ENCODE results near the gene EDRF1.

Gene EDRF1

DNA sequence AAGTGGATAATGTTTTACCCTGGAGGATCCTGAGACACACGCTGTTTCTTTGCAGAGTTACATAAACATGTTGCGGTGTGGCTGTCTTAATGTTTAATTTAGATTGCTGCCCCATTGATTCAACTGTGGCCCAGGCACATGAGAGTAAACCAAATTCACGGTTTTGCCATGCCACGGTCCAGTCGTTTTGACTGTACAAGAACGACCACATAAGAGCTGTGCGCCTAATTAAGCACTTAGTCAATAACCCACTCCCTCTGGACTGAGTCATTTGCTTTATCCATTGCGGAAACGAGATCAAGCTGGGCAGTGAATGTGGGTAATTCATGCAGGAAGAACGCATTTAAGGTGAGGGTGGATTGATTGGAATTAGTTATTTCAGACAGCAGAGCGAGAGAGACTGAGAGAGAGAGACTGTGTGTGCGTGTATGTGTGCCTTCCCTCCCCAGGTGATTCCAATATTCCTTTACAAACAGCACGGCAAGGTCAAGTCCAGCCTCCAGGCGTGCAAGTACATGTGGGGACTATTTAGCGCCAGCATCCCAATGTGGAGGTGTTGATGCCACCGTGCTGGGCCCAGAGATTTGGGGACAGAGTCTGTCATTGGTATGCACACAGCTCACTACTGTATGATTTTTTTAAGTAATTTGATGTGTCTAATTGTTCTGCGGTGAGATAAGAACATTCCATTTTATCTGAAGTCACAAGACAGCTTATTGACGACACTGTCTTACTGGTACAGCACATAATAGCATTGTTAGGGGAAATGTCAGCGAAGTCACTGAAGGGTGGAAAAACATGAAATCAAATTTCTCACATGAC lies 28.1 kb upstream of the EDRF1 start (continued):
- TF ChIP-seq, protein P1, sequence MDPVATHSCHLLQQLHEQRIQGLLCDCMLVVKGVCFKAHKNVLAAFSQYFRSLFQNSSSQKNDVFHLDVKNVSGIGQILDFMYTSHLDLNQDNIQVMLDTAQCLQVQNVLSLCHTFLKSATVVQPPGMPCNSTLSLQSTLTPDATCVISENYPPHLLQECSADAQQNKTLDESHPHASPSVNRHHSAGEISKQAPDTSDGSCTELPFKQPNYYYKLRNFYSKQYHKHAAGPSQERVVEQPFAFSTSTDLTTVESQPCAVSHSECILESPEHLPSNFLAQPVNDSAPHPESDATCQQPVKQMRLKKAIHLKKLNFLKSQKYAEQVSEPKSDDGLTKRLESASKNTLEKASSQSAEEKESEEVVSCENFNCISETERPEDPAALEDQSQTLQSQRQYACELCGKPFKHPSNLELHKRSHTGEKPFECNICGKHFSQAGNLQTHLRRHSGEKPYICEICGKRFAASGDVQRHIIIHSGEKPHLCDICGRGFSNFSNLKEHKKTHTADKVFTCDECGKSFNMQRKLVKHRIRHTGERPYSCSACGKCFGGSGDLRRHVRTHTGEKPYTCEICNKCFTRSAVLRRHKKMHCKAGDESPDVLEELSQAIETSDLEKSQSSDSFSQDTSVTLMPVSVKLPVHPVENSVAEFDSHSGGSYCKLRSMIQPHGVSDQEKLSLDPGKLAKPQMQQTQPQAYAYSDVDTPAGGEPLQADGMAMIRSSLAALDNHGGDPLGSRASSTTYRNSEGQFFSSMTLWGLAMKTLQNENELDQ (tag by site-specific recombination; IDR thresholded peaks at IDR 0.05; ENCODE audit: low read depth), result no peak
- TF ChIP-seq WT1 (tag by site-specific recombination; IDR thresholded peaks at IDR 0.05), result peak; percentile 96
- 0 out of 2 replicates have a peak, but pooled peaks have one; percentile 8 for TF ChIP-seq ZNF660 (tag by site-specific recombination; IDR thresholded peaks at IDR 0.05)
- no peak for TF ChIP-seq ZNF837 (tag by site-specific recombination; IDR thresholded peaks at IDR 0.05)
- TF ChIP-seq SCRT1 (tag by site-specific recombination; IDR thresholded peaks at IDR 0.05; ENCODE audit: borderline replicate concordance), result no peak
- no peak for TF ChIP-seq ZNF626 (tag by site-specific recombination; IDR thresholded peaks at IDR 0.05)
- no peak for TF ChIP-seq ZNF155 (tag by site-specific recombination; IDR thresholded peaks at IDR 0.05)
- TF ChIP-seq ZNF341 (tag by site-specific recombination; IDR thresholded peaks at IDR 0.05; ENCODE audit: low read depth), result peak; percentile 48
- 0 out of 2 replicates have a peak, but pooled peaks have one; percentile 30 for TF ChIP-seq HOXD13 (CRISPR knock-in tag; IDR thresholded peaks at IDR 0.05; ENCODE audit: borderline replicate concordance)
- TF ChIP-seq ZSCAN23 (tag by site-specific recombination; IDR thresholded peaks at IDR 0.05), result peak; percentile 27; the same call in 1 of the 2 replicates
- no peak for TF ChIP-seq KLF16 (tag by site-specific recombination; IDR thresholded peaks at IDR 0.05)
- TF ChIP-seq ZNF169 (tag by site-specific recombination; IDR thresholded peaks at IDR 0.05), result no peak
- TF ChIP-seq ZNF610 (tag by site-specific recombination; IDR thresholded peaks at IDR 0.05; ENCODE audit: borderline replicate concordance), result no peak
- peak; percentile 84 for TF ChIP-seq ZNF366 (tag by site-specific recombination; conservative IDR thresholded peaks at IDR 0.05)
- no peak for TF ChIP-seq ZFP69B (tag by site-specific recombination; IDR thresholded peaks at IDR 0.05)
- no peak for TF ChIP-seq ZNF404 (tag by site-specific recombination; IDR thresholded peaks at IDR 0.05)
- TF ChIP-seq ZNF76 (tag by site-specific recombination; IDR thresholded peaks at IDR 0.05; ENCODE audit: borderline replicate concordance, low read depth), result peak; percentile 68; the same call in 1 of the 2 replicates
- TF ChIP-seq ZNF398 (tag by site-specific recombination; IDR thresholded peaks at IDR 0.05), result peak; percentile 49; the same call in 1 of the 2 replicates
- TF ChIP-seq, protein P2, sequence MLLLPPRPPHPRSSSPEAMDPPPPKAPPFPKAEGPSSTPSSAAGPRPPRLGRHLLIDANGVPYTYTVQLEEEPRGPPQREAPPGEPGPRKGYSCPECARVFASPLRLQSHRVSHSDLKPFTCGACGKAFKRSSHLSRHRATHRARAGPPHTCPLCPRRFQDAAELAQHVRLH (tag by site-specific recombination; IDR thresholded peaks at IDR 0.05), result no peak
- no peak for TF ChIP-seq REST (tag by site-specific recombination; IDR thresholded peaks at IDR 0.05)
- no peak for TF ChIP-seq ZNF26 (tag by site-specific recombination; IDR thresholded peaks at IDR 0.05)
- TF ChIP-seq, protein P3, sequence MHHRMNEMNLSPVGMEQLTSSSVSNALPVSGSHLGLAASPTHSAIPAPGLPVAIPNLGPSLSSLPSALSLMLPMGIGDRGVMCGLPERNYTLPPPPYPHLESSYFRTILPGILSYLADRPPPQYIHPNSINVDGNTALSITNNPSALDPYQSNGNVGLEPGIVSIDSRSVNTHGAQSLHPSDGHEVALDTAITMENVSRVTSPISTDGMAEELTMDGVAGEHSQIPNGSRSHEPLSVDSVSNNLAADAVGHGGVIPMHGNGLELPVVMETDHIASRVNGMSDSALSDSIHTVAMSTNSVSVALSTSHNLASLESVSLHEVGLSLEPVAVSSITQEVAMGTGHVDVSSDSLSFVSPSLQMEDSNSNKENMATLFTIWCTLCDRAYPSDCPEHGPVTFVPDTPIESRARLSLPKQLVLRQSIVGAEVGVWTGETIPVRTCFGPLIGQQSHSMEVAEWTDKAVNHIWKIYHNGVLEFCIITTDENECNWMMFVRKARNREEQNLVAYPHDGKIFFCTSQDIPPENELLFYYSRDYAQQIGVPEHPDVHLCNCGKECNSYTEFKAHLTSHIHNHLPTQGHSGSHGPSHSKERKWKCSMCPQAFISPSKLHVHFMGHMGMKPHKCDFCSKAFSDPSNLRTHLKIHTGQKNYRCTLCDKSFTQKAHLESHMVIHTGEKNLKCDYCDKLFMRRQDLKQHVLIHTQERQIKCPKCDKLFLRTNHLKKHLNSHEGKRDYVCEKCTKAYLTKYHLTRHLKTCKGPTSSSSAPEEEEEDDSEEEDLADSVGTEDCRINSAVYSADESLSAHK (tag by site-specific recombination; IDR thresholded peaks at IDR 0.05), result peak; percentile 72; the same call in 1 of the 2 replicates
- TF ChIP-seq HOXC10 (CRISPR knock-in tag; IDR thresholded peaks at IDR 0.05), result no peak
- TF ChIP-seq ZNF223 (tag by site-specific recombination; IDR thresholded peaks at IDR 0.05), result no peak
- TF ChIP-seq TCF7L2 (IDR thresholded peaks at IDR 0.05; ENCODE audit: borderline replicate concordance, low read depth, low read length), result no peak
- no peak for TF ChIP-seq ZNF621 (tag by site-specific recombination; IDR thresholded peaks at IDR 0.05)
- TF ChIP-seq ZNF514 (tag by site-specific recombination; IDR thresholded peaks at IDR 0.05), result no peak
- peak; percentile 32; the same call in 1 of the 2 replicates for TF ChIP-seq ZNF391 (tag by site-specific recombination; IDR thresholded peaks at IDR 0.05; ENCODE audit: borderline replicate concordance, low read depth)

Measured in HEK293 (cell line).